GM21576 (cell line): ENCODE data around the gene LHFPL2.
A peak's percentile ranks its signal among the peaks of the same experiment; 100 is the strongest.

Experiments used
- ATAC-seq: cut with Tn5 transposase; IDR thresholded peaks from one replicate; pipeline ENCODE4 v1.9.1; 2021; ENCODE audit warnings: mild to moderate bottlenecking, moderate library complexity; ENCODE audit not compliant: unreplicated experiment

Gene LHFPL2

GRCh38 chr5:78527054-78527859, 121.3 kb downstream of the LHFPL2 start:
- no peak for ATAC-seq

DNA sequence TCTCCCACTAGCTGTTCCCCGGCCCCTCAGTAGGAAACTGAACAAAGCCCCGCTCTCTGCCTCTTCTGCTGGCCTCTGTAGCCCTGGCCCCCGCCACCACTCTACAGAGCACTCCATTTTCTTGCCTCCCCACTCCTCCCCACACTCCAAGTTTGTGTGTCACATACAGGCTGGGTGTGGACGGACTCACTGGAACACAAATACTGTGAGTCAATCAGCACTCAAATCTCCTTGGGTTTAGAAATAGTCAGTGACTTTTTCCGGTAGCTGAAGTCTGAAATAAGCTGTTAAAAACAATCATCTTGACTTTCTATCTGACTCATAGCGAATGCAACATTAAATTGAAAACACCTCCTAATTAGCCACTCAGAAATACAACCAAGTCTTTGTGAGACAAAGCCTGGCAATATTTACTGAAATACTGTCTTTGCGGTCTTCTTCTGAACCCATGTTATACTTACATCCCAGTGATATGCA, 122.5 kb downstream of the LHFPL2 start:
- ATAC-seq: peak; percentile 50

- ATAC-seq: no peak
These were observed 125.0 kb downstream of the LHFPL2 start for GRCh38 chr5:78523314-78524193.

DNA sequence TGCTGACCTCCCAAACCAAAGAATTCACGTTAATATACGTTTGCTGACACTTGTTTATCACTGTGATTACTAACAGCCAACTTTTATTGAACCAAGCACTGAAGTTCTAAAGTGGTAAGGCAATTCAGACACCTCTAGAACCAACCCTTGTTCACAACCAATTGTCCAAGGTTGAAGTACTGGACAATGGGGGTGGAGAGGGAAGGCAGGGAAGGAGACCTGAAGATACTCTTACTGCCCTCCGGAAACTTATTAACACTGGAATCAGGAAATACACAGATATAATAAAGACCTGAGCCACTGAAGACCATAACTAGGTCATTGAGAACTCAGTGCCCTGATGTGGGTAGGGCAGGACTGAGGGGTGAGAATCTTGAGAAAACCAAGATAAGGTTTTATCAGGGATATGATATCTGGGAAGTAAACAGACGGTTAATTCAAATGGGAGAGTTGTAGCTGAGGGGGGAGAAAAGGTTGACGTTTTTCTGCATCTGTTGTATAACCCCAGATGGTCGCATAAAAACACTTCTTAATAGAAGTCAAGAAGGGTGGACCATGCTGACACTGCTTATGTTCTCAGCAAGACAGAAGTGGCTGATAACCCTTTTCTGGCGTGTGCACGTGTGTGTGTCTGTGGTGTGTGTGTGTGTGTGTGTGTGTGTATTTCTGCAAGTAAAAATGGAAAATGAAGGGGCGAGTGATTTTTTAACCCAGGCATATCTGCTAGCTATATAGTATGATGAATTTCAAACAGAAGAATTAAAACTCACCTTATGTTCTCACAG, 125.9 kb downstream of the LHFPL2 start:
- ATAC-seq: no peak

- no peak for ATAC-seq
These were observed 127.1 kb downstream of the LHFPL2 start for GRCh38 chr5:78521455-78521854.

- no peak for ATAC-seq
These were observed 129.2 kb downstream of the LHFPL2 start for GRCh38 chr5:78519198-78519941.

- ATAC-seq: no peak
These were observed 130.0 kb downstream of the LHFPL2 start for GRCh38 chr5:78518365-78519197.

GRCh38 chr5:78515670-78516069, 132.9 kb downstream of the LHFPL2 start:
- no peak for ATAC-seq

GRCh38 chr5:78514427-78515330, 133.9 kb downstream of the LHFPL2 start:
- no peak for ATAC-seq

- no peak for ATAC-seq
These were observed 135.1 kb downstream of the LHFPL2 start for GRCh38 chr5:78513441-78513840.

DNA sequence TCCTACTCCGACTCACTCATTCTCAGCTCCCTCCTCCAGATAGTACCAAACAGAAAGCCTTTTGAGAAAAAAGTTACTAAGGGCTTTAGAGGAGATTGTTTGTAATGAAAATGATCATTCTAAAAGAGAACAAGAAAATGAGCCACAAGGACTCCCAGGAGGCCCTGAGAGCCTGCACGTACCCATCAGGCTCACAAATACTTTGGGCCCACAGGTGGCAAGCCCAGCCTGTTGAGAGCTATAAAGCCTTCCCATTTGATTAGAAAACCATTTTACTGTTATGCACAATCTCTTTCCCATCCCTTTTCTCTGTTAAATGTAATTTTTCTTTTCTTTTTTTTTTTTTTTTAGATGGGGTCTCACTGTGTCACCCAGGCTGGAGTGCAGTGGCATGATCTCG, 136.1 kb downstream of the LHFPL2 start:
- no peak for ATAC-seq

- ATAC-seq: no peak
These were observed 137.3 kb downstream of the LHFPL2 start for GRCh38 chr5:78511121-78511906.

- peak; percentile 80 for ATAC-seq
These were observed 138.4 kb downstream of the LHFPL2 start for GRCh38 chr5:78509884-78510769.

DNA sequence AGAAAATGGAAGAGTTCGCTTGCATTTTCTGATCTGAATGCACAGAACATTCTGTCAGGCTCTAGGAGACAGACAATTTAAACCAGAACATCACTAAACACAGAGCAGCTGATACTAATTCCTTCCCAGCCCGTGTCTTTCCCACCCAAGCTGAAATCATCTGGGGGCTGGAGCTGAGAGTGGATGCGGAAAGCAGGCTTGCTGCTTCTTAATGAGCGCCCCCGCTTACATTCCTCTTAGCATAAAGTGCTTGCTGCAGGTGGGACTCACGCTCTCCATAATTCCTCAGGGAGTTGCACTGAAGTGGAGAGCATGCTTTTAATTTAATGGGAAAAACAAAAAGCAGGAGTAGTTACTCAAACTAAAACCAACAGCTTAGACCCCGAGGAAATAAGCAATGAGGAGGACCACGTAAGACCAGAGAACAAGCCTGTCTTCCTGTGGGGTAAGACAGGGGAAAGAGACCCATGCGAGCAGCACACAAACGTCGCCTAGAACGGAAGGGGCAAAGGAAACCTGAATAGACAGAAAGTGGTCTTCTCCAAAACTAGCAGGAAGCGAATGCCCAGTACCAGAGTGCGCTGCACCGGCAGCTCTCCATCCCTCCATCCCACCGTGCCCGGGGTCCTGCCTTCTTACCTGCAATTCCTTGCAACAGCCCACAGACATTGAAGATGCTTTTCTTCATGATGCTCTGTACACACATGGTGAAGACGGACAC, 139.3 kb downstream of the LHFPL2 start:
- ATAC-seq: no peak

- ATAC-seq: no peak
These were observed 140.3 kb downstream of the LHFPL2 start for GRCh38 chr5:78508186-78508765.

DNA sequence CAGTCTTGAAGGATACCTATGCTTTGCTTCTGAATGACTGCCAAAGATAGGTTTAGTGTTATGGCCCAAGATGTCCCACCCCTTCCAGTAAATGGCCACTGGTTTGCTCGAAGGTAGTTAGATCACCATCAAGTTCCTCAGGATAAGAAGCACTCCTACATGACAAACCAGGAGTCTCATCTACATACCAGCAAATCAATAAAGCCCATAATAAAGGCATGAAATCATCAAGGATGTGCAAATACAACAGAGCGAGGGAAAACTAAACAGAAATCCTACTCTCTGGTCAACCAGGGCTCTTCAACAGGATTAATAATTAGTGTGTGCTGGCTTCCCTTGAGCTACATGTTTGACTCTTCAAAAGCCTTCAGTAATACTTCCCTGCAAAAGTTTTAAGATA, 141.0 kb downstream of the LHFPL2 start:
- ATAC-seq: no peak
